OCI-LY7 (cell line): ENCODE data around the gene L3HYPDH. TPM values are rescaled to one million over a fixed set of nuclear protein-coding genes. Genes with fewer than 3 reads are reported as not detected.
A peak's percentile ranks its signal among the peaks of the same experiment; 100 is the strongest.

Source experiments
- BruUV-seq: library from RNA; stranded (reverse); fragments of 400-500 nt; replicated peaks from 2 replicates; lab custom pipeline; 2021; lab: Mats Ljungman, UMichigan
- CTCF ChIA-PET: fragments of 300-600 bp; sonication (Branson Sonifier 250); formaldehyde crosslinking; loops from one replicate; lab custom pipeline; 2022; ENCODE audit warnings: antibody characterized with exemption; ENCODE audit not compliant: unreplicated experiment; lab: Charles Lee
- POLR2A ChIA-PET: fragments of 300-600 bp; sonication (Branson Sonifier 250); formaldehyde crosslinking; loops from one replicate; lab custom pipeline; 2022; ENCODE audit warnings: antibody characterized with exemption; lab: Charles Lee
- DNase-seq: peaks from one replicate; pipeline ENCODE4 v3.0.0-alpha.2; 2015; ENCODE audit warnings: low spot score
- H2AFZ ChIP-seq: fragments of 200-600 bp; sonication (generic), shearing (Covaris generic); 2 replicates; pipeline ENCODE4 v1.6.1; 2014; ENCODE audit warnings: mild to moderate bottlenecking, antibody characterized with exemption, low read length, moderate library complexity
- H3K27ac ChIP-seq: fragments of 200-600 bp; sonication (generic); 2 replicates; pipeline ENCODE4 v1.5.1; 2014; ENCODE audit warnings: mixed run types, low read depth, mild to moderate bottlenecking, moderate library complexity, low read length, inconsistent platforms; ENCODE audit not compliant: poor library complexity, severe bottlenecking
- H3K36me3 ChIP-seq: fragments of 200-600 bp; sonication (generic); 2 replicates; pipeline ENCODE4 v1.6.1; 2014; ENCODE audit warnings: mild to moderate bottlenecking, antibody characterized with exemption, low read length, moderate library complexity, mixed read lengths; ENCODE audit not compliant: insufficient read depth
- H3K4me1 ChIP-seq: fragments of 200-600 bp; sonication (generic); 2 replicates; pipeline ENCODE4 v1.5.1; 2014; ENCODE audit warnings: mild to moderate bottlenecking, low read length; ENCODE audit not compliant: insufficient read depth, poor library complexity, severe bottlenecking
- H3K4me2 ChIP-seq: fragments of 200-600 bp; sonication (generic); 2 replicates; pipeline ENCODE4 v1.6.1; 2014; ENCODE audit warnings: mild to moderate bottlenecking, low read length
- H3K4me3 ChIP-seq: fragments of 200-600 bp; sonication (generic); 2 replicates; pipeline ENCODE4 v1.5.1; 2014; ENCODE audit warnings: mild to moderate bottlenecking, low read depth, low read length; ENCODE audit not compliant: poor library complexity, severe bottlenecking
- H3K79me2 ChIP-seq: fragments of 200-600 bp; sonication (generic); 2 replicates; pipeline ENCODE4 v1.6.1; 2016; ENCODE audit warnings: low read depth, mild to moderate bottlenecking, low read length, moderate library complexity, mixed read lengths; ENCODE audit not compliant: insufficient read depth
- H3K9me2 ChIP-seq: fragments of 200-600 bp; sonication (generic); 2 replicates; pipeline ENCODE4 v1.6.1; 2016; ENCODE audit warnings: mild to moderate bottlenecking, low read length, mixed read lengths; ENCODE audit not compliant: insufficient read depth
- H3K9me3 ChIP-seq: fragments of 200-600 bp; sonication (generic); 2 replicates; pipeline ENCODE4 v1.6.1; 2014; ENCODE audit warnings: mild to moderate bottlenecking, mixed run types, low read length, mixed read lengths
- H4K20me1 ChIP-seq: fragments of 200-600 bp; sonication (generic); 2 replicates; pipeline ENCODE4 v1.6.1; 2014; ENCODE audit warnings: mild to moderate bottlenecking, antibody characterized with exemption, low read length, moderate library complexity, mixed read lengths; ENCODE audit not compliant: insufficient read depth
- CTCF ChIP-seq: fragments of 200-600 bp; sonication (generic); conservative IDR thresholded peaks from 2 replicates; pipeline ENCODE4 v1.5.1; 2014; ENCODE audit warnings: mild to moderate bottlenecking, antibody characterized with exemption, low read length, moderate library complexity, mixed read lengths
- EZH2phosphoT487 ChIP-seq: fragments of 200-600 bp; sonication (generic); IDR thresholded peaks from 2 replicates; pipeline ENCODE4 v1.6.1; 2018; ENCODE audit warnings: low read depth, borderline replicate concordance, mild to moderate bottlenecking, mixed run types, antibody characterized with exemption, low read length, moderate library complexity, mixed read lengths
- intact Hi-C: fragments of 100-400 bp; cut with micrococcal nuclease; formaldehyde crosslinking; loops from one replicate; pipeline ENCODE4 v1.10.0; 2022; ENCODE audit not compliant: unreplicated experiment
- total RNA-seq, 2 experiments: library from RNA; depleted of rRNA in 1 of 2; stranded (reverse); fragments of >200 nt in 1 of 2; shearing (Covaris generic) in 1 of 2; gene quantifications; 2 replicates each; pipeline ENCODE4 v1.2.3, GENCODE V29; 2014 to 2022

L3HYPDH gene
- total RNA-seq, 2 experiments from 2014 or later, result 36.6 to 43.2 TPM

- TF ChIP-seq CTCF (no peak), EZH2phosphoT487 (no peak)
- ChIA-PET CTCF (no interaction called here), POLR2A (interaction anchor here (0.6 to 1.2 kb wide), 2 partner anchors 11 to 12 kb away, joined by 3 to 10 read pairs; no protein-coding TSS in a partner anchor)
- intact Hi-C loops, result no loop called here
- peaks cover 3% of the 10 kb centered on the region for H3K4me1 ChIP-seq
- H3K9me3 ChIP-seq, result no peaks in the 10 kb centered on the region
- H2AFZ ChIP-seq, result peak overlapping the region; percentile 64
- BruUV-seq, result no TSS peak
- H4K20me1 ChIP-seq, result no peaks in the 10 kb centered on the region
- H3K79me2 ChIP-seq, result no peaks in the 10 kb centered on the region
- peaks cover 40% of the 10 kb centered on the region for H3K36me3 ChIP-seq
- no peak overlapping the region for H3K27ac ChIP-seq
- H3K9me2 ChIP-seq, result no peaks in the 10 kb centered on the region
- peak; percentile 50 for DNase-seq
- H3K4me2 ChIP-seq, result peak overlapping the region; percentile 70
- peak overlapping the region; percentile 66 for H3K4me3 ChIP-seq
Observed at GRCh38 chr14:59464486-59465315, 19.5 kb downstream of the L3HYPDH start.

- no peaks in the 10 kb centered on the region for H3K9me3 ChIP-seq
- intact Hi-C loops, result no loop called here
- CTCF ChIA-PET, result interaction anchor here (0.7 kb wide), 1 partner anchor 13 kb away, joined by 3 read pairs; no protein-coding TSS in a partner anchor
Observed at GRCh38 chr14:59463787-59464485, 20.3 kb downstream of the L3HYPDH start.

More at GRCh38 chr14:59463787-59464485, 20.3 kb downstream of the L3HYPDH start:
- peak overlapping the region; percentile 70 for H3K4me2 ChIP-seq
- TF ChIP-seq CTCF (no peak), EZH2phosphoT487 (no peak)
- H3K27ac ChIP-seq, result no peak overlapping the region
- peaks cover 3% of the 10 kb centered on the region for H3K4me1 ChIP-seq
- H3K4me3 ChIP-seq, result peak overlapping the region; percentile 66
- H4K20me1 ChIP-seq, result no peaks in the 10 kb centered on the region
- H3K79me2 ChIP-seq, result no peaks in the 10 kb centered on the region
- H3K9me2 ChIP-seq, result no peaks in the 10 kb centered on the region
- DNase-seq, result no peak
- no TSS peak for BruUV-seq
- H2AFZ ChIP-seq, result peak overlapping the region; percentile 64; the same call in 1 of the 2 replicates
- H3K36me3 ChIP-seq, result peaks cover 43% of the 10 kb centered on the region
- POLR2A ChIA-PET, result interaction anchor here (0.7 to 2.6 kb wide), 2 partner anchors 10 to 407 kb away, joined by 4 to 8 read pairs; no protein-coding TSS in a partner anchor
